Testis (tissue), 2 donors: ENCODE results near the gene SATL1.

Source experiments
- POLR2A ChIP-seq: fragments of 450-650 bp; IDR thresholded peaks from one replicate; pipeline ENCODE4 v1.6.1; 2017; ENCODE audit warnings: antibody characterized with exemption, mild to moderate bottlenecking, moderate library complexity
- TF ChIP-seq, protein P1 (sequence below), 3 experiments: fragments of 450-650 bp in 2 of 3; fragments of 200-600 bp in 1 of 3; sonication (generic) in 1 of 3; IDR thresholded peaks; one replicate each; pipeline ENCODE4 v1.5.1; 2016 to 2019; ENCODE audit warnings: antibody characterized with exemption in 3 of 3, mild to moderate bottlenecking in 2 of 3, moderate library complexity in 1 of 3

DNA sequence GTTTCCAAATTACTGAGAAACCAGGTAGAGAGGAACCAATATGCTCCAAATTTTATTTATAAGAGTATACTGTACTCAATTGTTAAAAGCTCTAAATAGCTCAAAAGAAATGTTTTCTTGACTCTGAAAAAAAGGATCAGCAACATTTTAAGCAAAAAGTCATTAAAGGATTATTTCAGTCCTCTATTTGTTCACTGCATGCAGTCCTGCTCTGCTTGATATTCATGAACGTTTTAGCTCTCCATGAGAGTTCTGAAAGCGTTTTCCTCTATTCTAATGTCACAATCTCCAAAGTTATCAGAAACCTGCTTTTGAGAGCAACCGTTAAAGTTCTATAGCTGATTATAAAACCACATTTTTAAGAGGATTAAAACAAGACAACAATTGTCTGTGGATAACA, 129.4 kb downstream of the SATL1 start:
- TF ChIP-seq, protein P1, sequence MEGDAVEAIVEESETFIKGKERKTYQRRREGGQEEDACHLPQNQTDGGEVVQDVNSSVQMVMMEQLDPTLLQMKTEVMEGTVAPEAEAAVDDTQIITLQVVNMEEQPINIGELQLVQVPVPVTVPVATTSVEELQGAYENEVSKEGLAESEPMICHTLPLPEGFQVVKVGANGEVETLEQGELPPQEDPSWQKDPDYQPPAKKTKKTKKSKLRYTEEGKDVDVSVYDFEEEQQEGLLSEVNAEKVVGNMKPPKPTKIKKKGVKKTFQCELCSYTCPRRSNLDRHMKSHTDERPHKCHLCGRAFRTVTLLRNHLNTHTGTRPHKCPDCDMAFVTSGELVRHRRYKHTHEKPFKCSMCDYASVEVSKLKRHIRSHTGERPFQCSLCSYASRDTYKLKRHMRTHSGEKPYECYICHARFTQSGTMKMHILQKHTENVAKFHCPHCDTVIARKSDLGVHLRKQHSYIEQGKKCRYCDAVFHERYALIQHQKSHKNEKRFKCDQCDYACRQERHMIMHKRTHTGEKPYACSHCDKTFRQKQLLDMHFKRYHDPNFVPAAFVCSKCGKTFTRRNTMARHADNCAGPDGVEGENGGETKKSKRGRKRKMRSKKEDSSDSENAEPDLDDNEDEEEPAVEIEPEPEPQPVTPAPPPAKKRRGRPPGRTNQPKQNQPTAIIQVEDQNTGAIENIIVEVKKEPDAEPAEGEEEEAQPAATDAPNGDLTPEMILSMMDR (IDR thresholded peaks at IDR 0.05): no peak
- TF ChIP-seq POLR2A: no peak
